Measurements from ENCODE around the gene POMP.
"Not testable (repeated sequence)": the region's sequence is repeated elsewhere in the genome, so short reads cannot be mapped to it uniquely, and the experiment has no call there.

POMP gene

GRCh38 chr13:28637714-28638355 lies 21.1 kb upstream of the POMP start:
- DNase-seq (ENCODE audit: low read depth, low spot score) = no peak

- no peak for DNase-seq (ENCODE audit: low read depth, low spot score)
Measured at GRCh38 chr13:28638756-28639155, 20.2 kb upstream of the POMP start.

- no peak for DNase-seq (ENCODE audit: low read depth, low spot score)
Measured at GRCh38 chr13:28640861-28641599, 17.9 kb upstream of the POMP start.

GRCh38 chr13:28641600-28641926 lies 17.4 kb upstream of the POMP start:
- DNase-seq (ENCODE audit: low read depth, low spot score) = peak; percentile 44

GRCh38 chr13:28650284-28650683 lies 8.6 kb upstream of the POMP start:
- DNase-seq (ENCODE audit: low read depth, low spot score) = no peak

- no peak for DNase-seq (ENCODE audit: low read depth, low spot score)
Measured at GRCh38 chr13:28651810-28652401, 7.0 kb upstream of the POMP start.

- no peak for DNase-seq (ENCODE audit: low read depth, low spot score)
Measured at GRCh38 chr13:28653111-28653510, 5.8 kb upstream of the POMP start.

- no peak for DNase-seq (ENCODE audit: low read depth, low spot score)
Measured at GRCh38 chr13:28654276-28654675, 4.7 kb upstream of the POMP start.

- no peak for DNase-seq (ENCODE audit: low read depth, low spot score)
Measured at GRCh38 chr13:28655561-28655960, 3.4 kb upstream of the POMP start.

GRCh38 chr13:28657784-28658538 lies 969 bp upstream of the POMP start:
- no peak for DNase-seq (ENCODE audit: low read depth, low spot score)

- DNase-seq (ENCODE audit: low read depth, low spot score) = no peak
Measured at GRCh38 chr13:28658539-28658795, 463 bp upstream of the POMP start.

GRCh38 chr13:28659621-28659970 lies 666 bp downstream of the POMP start:
- DNase-seq (ENCODE audit: low read depth, low spot score) = no peak

- DNase-seq (ENCODE audit: low read depth, low spot score) = no peak
Measured at GRCh38 chr13:28666897-28667488, 8.1 kb downstream of the POMP start.

- no peak for DNase-seq (ENCODE audit: low read depth, low spot score)
Measured at GRCh38 chr13:28671126-28671792, 12.3 kb downstream of the POMP start.

- no peak for DNase-seq (ENCODE audit: low read depth, low spot score)
Measured at GRCh38 chr13:28678809-28679208, 19.9 kb downstream of the POMP start.

GRCh38 chr13:28679628-28680027 lies 20.7 kb downstream of the POMP start:
- DNase-seq (ENCODE audit: low read depth, low spot score) = no peak

- DNase-seq (ENCODE audit: low read depth, low spot score) = no peak
Measured at GRCh38 chr13:28680541-28680940, 21.6 kb downstream of the POMP start.

GRCh38 chr13:28683169-28683568 lies 24.2 kb downstream of the POMP start:
- not testable (repeated sequence) for DNase-seq (ENCODE audit: low read depth, low spot score)

- peak; percentile 95 for DNase-seq (ENCODE audit: low read depth, low spot score)
Measured at GRCh38 chr13:28684257-28684656, 25.3 kb downstream of the POMP start.

- DNase-seq (ENCODE audit: low read depth, low spot score) = no peak
Measured at GRCh38 chr13:28685114-28685513, 26.2 kb downstream of the POMP start.

- DNase-seq (ENCODE audit: low read depth, low spot score) = no peak
Measured at GRCh38 chr13:28685892-28686291, 27.0 kb downstream of the POMP start.

All from ELF-1 (cell line).